NOMO-1 treated with DMSO at 0.1 percent for 48 hours (cell line): ENCODE measurements around the gene CEBPA.

ENCODE experiments used
- DNase-seq: peaks from one replicate; lab custom pipeline; 2025; ENCODE audit not compliant: unreplicated experiment; lab: John Stamatoyannopoulos, UW

The CEBPA gene

DNA sequence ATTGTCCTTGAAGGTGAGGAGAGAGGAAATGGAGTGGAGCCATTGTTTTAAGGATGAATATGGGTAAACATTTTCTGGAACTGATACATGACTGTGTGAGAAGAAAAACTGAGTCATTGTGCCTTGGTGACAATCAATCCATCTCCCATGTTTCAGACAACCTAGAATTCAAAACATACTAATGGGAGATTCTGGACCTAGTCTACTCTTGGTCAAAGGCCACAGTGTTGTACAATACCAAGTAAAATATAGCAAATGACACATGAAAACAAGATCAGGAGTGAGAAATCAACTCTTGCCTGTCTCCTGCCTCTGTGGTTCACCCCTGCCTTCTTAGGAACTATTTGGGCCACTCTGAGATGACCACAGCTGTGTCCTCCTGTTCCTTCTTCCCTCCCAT, 13.1 kb downstream of the CEBPA start:
- no peak for DNase-seq

DNA sequence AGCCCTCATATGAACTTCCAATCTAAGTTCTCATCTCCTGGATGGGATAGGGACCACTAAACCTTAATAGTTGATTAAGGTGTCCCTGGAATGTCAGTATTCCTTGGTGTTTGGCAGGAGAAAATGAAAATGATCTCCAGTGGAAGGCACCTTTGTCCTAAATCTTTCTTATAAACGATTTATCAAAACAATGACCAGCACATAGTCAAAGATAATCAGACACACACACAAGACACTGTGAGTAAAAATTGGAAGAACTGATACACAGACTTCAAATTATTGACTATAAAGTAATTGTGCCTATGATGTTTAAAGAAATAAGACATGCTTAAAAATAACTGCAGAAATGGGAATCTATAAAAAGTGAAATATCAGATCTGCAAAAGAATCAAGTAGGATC, 13.7 kb downstream of the CEBPA start:
- DNase-seq, result no peak

DNA sequence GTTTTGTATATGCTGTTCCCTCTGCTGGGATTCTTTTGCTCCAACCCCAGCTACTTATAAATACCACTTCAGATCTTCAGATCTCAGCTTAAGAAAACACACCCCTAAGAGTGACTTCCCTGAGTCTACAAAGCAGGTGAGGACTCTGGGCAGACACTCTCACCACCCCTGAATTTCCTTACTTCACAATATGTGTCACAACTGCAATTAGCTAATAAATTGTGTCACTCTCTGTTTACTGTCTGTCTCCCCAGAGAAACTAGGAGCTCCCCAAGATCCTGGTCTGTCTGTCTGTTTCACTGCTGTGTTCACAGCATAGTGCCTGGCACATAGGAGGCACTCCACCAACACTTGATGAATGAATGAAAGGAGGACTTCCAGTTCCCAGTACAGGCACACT, 14.4 kb downstream of the CEBPA start:
- no peak for DNase-seq

DNA sequence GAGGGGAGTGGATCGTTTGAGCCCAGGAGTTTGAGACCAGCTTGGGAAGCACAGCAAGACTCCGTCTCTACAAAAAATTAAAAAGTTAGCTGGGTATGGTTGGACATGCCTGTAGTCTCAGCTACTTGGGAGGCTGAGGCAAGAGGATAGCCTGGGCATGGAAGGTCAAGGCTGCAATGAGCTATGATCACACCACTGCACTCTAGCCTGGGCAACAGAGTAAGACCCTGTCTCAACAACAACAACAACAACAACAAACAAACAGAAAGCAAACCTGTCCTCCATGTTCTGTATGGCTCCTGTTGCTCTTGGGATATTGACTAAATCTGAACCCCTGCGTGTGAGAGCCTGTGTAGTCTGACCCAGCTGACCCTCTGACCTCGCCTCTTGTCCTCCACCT, 14.9 kb downstream of the CEBPA start:
- no peak for DNase-seq

DNA sequence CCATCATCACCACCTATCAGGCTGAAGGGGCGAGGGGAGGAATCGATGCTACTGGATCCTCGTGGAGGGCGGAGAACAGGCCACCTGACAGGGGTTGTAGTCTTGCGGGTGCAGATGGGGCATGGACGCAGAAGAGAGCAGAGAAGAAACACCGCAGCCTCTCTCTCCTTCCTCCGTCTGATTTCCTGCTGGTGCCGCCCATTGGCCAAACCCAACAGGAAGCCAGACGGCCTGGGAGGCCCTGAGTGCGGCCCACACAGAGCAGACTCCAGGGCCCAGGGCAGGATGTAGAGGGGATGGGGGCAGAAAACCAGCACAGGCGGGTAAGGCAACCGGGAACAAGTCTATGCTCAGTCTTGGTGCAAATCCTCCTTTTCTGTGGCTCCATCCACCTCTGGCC, 15.4 kb downstream of the CEBPA start:
- DNase-seq, result peak; percentile 16

DNA sequence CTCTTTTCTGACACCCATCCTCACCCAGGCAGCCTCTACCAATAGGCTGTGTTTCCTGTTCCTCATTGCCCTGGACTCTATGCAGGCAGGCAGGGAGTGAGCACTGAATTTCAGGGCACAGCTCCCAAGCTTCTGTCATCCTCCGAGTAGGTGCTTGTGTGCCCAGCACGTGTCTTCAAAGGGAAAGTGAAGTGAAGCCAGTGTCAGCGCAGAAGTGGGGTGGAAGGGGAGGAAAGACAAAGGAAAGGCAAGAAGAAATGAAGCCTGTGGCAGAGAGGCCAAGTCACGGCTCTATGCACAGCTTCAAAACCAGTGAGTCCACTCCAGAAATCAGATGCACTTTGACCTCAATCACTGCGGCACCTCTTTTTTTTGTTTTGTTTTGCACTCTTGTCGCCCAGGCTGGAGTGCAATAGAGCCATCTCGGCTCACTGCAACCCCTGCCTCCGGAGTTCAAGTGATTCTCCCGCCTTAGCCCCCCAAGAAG, 16.9 kb downstream of the CEBPA start:
- DNase-seq, result peak; percentile 5

DNA sequence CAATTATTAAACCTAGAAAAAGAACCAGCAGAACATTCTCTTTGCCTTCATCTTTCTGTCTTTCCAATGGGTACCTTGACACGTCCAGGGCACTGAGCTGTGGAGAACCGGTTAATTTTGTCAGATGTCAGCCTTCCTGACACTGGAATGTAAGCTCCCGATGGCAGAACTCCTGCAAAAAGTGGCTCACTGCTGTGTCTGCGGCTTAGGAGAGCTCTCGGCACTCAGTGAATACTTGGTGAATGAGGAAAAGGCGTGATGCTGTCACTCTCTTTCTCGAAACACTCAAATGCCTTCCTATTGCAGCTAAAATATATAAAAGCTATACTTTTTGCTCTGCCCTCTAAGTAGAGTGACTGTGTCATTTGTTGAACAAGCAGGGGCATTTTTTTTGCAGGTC, 17.6 kb downstream of the CEBPA start:
- no peak for DNase-seq

DNA sequence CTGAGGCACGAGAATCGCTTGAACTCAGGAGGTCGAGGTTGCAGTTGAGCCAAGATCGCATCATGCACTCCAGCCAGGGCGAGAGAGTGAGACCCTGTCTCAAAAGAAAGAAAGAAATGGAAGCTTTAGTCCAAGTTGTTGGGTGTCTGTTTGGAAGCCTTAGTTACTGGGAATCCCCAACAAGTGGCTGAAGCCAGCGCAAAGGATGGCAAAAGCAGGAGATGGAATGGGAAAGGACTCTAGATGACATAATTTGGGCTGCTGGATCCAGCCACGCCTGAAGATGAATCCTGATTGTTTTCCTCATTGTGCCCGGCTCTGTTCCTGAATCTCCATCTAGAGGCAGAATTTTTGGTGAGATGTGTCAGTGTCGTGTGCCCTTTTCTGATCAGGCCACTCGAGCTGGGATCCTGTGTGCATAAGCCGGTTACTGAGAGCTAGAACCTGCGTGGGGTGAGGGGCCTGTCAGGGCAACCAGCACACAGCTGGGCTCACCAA, 18.1 kb downstream of the CEBPA start:
- no peak for DNase-seq

DNA sequence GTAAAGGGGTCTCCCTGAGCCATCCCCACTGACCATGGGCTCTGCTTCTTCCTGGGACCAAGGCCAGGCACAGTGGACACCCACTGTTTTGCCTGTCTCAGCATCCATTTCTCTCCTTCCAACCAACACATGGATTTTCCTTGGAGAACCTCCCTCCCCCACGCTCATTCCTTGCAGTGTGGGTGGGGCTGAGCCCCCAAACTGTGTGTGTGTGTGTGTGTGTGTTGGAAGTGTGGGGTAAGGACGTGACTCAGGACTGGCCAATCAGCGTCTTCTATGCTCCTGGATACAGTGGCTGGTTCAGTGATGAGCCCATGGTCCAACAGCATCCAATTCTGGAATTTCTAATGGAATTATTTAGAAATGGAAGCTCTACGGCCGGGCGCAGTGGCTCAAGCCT, 18.7 kb downstream of the CEBPA start:
- no peak for DNase-seq

DNA sequence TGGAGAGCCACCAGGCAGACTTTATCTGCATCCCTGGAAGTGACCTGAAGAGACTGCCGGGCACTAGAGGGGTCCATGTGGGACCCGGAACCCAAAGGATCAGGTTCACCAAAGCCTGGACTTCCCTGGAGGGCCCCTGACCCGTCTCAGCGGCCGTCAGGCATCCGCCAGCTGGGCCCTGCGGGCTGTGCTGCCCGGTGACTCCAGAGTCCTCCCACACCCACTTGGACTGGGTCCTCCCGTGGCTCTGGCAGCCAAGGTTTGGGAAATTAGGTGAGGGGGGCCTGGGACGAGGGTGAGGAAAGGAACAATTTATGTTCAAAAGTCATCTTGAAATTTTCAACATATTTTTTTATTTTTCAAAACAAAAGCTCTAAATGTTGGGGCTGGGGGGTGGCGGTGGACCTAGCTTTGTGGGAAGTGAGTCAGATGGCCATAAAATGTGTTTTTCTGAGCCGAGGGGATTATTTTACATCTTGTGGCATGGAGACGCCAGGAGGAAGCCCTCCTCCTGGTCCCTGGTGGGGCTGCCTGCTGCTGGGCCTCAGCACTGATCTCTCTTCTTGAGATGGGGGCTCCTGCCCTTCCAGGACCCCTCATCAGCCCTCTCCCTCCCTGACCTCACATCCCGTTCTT, 20.2 kb downstream of the CEBPA start:
- peak; percentile 13 for DNase-seq

DNA sequence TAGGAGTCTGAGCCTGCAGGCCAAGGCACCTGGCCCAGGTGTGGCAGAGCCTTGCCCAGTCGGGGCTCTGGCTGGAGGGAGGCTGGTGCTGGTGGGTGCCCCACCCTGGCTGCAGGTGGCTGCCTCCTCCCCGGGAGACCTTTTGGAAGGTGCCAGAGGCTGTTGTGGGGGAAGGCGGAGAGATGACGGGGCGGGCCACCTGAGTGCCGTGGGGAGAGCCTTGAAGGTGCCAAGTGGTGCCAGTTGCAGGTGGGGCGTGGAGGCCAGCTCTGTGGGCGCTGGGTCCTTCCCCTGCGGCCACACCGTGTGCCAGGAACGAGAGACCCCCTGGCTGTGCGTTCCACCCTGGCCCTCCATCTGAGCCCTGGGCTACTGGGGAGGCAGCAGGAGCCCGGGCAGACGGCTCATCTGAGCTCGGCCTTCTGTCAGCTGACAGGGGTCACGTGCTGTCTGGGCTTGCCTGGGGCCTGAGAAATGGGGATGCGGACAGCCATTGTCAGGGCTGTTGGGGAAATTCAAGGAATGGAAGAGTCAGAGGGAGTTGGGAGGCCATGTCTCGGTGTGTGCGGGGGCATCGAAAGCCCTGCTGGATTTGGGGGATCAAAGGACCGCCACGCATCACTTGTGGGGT, 20.9 kb downstream of the CEBPA start:
- DNase-seq, result no peak

DNA sequence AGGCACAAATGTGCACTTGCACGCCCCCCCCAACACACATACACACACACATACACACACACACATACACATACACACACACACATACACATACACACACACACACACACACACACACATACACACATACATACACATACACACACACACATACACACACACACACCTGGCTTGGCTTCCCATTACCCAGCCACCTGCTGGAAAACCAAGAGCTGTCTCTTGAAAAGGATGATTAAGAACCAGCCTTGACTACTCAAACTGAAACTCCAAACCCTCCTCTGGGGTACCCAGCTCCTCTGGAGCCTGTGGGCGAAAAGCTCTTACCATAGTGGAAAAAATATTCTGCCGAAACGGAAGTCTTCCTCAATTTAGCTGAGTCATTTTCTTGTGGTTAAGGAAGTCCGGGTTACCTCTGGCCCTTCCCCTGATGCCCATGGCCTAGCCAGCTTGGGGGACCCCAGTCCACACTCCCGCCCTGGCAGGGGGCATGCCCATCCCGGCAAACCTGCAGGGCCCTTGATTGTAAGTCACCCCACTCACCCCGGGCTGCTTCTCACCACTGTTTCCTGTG, 21.9 kb downstream of the CEBPA start:
- DNase-seq, result peak; percentile 36

DNA sequence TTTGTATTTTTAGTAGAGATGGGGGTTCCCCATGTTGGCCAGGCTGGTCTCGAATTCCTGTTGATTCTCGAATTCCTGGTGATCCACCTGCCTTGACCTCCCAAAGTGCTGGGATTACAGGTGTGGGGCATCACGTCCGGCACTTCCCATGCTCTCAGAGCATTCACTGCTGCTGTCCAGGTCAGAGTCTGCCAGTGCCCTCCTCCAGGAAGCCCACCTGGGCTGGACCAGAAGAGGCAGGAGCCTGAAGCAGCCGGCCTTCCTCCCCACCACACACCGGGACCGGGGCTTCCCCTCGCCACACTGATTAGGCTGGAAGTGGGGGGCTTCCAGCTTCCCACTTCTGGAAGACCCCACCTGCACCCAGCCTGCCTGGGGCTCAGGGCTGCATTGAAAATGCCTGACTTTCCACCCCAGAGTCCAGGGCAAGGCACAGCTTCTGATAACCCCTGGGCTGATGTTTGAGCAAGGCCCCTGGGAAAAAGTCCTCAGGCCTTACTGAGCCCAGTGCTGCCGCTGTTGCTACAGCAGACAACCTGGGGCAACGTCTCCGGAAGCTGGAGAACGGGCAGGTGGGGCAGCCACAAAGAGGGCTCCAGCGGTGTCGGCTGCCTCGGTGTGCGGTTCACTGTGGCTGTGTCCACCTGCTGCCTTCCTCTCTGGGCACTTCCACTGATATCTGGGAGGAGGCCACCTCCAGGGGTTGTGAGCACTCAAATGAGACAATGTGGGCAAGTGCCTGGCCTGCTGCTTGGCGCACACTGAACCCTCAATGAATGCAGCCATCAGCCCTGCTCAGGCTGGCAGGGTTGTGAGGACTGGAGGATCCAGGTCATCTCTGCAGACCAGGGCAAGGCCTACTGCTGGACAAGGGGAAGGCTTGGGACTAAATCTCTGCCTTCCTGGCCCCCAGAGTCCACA, 22.6 kb downstream of the CEBPA start:
- no peak for DNase-seq

DNA sequence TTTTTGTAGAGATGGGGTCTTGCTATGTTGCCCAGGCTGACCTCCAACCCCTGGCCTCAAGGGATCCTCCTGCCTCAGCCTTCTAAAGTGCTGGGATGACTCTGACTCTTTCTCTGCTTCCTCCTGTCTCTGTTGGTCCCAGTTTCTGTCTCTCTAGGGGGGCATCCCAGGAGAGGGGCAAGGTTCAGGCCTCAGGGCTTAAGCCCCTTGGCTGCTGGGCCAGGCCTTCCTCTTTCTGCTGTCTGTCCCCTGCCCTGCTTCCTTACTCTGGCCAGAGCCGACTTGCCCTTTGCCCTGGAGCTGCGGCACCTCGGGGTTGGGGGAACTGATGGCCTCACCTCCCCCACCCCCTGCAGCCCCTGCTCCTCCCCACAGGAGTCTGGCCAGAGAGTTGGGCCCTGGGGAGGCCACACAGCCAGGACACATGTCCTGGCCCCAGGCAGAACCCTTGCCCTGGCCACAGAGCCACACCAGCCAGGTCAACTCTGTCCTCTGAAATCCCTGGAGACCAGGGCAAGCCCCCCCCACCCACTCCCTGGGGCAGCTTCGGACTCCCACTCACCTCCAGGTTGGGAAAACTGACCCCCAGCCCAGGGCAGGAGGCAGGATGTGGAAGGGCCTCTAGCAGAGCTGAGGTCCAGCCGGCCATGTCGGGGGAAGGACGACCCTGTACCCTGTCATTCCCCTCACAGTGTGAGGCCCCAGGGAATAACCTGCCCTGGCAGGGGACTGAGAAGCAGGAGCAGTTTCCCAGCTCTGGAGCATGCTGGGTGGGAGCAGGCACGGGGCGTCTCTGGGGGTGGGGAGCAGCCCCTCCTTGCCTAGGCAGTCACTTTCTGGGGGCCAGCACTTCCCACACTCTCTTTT, 23.7 kb downstream of the CEBPA start:
- DNase-seq, result no peak

DNA sequence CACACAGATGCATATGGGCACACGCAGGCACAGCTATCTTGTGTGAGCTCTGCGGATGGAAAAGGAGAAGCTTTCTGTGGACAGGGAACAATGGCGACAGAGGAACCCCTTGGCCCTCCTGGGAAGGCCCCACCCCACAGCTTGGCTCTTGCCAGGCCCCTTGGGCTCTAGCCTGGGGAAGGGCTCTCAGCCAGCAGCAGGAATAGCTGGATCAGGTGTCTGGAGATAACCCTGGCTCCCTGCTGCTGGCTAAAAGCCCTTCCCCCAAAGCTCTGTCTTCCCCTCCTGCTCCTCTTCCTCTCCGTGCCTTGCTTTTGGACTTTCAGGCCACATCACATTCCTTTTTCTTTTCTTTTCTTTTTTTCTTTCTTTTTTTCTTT, 24.3 kb downstream of the CEBPA start:
- no peak for DNase-seq

DNA sequence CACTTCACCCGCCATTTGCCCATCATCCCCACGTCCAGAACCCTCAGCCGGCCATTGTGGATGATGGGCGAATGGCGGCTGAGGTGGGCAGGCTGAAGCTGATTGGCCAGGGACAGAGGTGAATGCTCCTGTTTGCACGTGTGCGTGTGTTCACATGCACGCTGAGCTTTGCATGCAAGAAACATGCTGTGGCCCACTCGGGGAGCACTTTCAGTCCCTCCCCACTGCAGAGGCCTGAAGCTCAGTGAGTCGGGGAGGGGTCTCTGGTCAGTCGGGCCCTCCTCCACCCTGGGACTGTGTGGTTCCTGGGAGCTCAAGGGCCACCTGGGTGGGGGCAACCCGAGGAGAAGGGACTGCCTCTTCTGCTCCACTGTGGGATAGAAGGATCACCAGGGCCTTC, 24.9 kb downstream of the CEBPA start:
- no peak for DNase-seq

DNA sequence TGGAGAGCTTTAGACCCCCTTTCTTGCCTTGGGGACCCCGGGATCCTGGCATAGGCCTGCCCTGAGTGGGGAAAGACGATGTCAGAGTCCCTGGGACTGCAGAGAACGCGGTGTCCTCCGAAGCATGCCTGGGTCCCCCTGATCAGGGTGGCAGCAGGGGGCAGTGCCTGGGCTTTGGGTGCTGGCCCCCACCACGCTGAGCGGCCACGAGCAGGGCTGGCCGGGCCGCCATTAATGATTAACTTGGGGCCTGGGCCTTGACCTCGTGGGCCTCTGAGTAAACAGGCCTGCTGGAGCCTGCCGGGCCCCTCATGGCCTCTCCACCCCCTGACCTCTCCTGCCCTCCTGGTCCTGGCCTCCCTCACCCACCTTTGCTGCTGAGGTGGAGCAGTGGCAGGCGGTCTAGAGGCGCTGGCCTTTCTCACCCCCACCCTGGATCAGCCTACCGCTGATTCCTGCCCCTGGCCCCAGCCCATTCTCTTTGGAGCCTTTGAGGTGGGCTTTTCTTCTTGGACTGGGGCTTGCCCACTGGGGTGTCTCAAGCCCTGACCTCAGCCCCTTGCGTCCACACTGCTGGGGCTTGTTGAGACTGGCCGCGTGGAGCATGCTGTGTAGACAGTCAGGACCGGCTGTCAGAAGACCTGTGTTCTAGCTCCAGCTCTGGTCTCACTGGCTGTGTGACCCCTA, 26.3 kb downstream of the CEBPA start:
- no peak for DNase-seq

DNA sequence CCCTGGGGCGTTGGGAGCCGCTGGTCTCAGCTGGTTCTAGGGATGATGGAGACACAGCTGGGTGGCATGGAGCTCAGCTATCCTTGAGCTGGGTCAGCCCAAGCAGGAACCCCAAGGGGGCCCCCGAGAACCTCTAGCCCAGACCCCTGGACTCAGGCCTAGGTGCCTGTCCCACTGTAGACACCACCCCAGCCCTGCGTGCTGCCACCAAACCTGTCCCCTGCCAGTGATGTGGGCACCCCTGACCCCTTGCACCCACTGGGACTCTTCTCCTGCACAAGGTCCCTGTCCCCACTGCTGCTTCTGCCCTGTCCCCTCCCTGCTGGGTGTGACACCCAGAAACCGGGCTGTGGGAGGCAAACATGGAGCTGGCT, 26.8 kb downstream of the CEBPA start:
- no peak for DNase-seq

DNA sequence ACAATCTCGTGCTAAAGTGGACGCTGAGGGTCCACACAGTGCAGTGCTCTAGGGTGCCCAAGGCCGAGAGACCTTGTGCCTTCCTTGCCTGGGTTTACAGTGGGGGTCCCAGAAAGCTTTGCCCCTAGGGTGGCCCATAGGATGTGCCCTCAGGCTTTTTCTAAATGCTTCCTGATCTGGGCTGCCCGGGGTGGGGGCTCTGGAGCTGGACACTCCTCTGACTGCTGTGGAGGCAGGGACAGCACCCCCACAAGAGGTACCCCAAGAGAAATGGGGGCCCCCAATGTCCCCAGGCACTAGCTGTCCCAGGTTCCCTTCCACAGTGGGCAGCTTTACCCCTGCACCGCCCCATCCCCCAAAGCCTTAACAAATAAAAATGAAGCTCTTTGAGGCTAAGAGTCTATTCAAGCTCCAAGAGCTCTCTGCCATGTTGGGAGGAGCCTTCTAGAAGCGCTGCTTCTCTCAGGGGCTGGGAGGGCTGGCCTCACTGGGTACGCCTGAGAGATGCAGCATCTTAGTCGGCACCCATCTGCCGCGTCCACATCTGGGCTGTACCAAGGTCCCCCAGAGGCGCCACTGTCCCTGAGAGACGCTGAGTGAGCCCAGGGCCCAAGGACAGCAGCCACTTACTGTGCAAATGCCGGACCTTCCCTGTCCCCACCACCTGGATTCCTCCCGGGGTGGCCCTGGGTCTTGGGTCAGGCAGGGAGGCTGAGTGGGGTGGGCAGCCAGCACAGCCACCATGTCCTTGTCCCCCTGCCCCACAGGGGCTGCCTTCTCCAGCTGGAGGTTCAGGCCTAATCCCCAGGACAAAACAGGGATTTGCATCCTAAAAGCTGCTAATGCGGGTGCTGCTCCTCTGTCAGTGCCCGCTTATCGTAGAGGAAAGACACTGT, 27.4 kb downstream of the CEBPA start:
- DNase-seq, result no peak
